ENCODE data around the gene NR2C2. TPM values are rescaled to one million over a fixed set of nuclear protein-coding genes. Genes with fewer than 3 reads are reported as not detected.

Gene NR2C2
- total RNA-seq, 1 donor from 2014 or later = 23.5 TPM

GRCh38 chr3:15017191-15017590 lies 69.8 kb downstream of the NR2C2 start:
- no peak overlapping the region for H3K27ac ChIP-seq
- H3K4me3 ChIP-seq = no peak overlapping the region
- DNase-seq (ENCODE audit: low spot score in 2 of 2) = no peak
- H3K4me1 ChIP-seq = no peaks in the 10 kb centered on the region
- H3K27me3 ChIP-seq = no peaks in the 10 kb centered on the region
- TF ChIP-seq CTCF (IDR thresholded peaks at IDR 0.05) = no peak
- H3K9me3 ChIP-seq = no peaks in the 10 kb centered on the region
- peaks cover 57 to 86% of the 10 kb centered on the region in 2 donors for H3K36me3 ChIP-seq
- intact Hi-C loops (cut with DNase I) = no loop called here

GRCh38 chr3:15023249-15023648 lies 75.9 kb downstream of the NR2C2 start:
- DNase-seq (ENCODE audit: low spot score in 2 of 2) = no peak
- H3K9me3 ChIP-seq = no peaks in the 10 kb centered on the region
- H3K27me3 ChIP-seq = no peaks in the 10 kb centered on the region
- H3K36me3 ChIP-seq = peaks cover 65 to 90% of the 10 kb centered on the region in 2 donors
- H3K27ac ChIP-seq = no peak overlapping the region
- intact Hi-C loops (cut with DNase I) = no loop called here
- H3K4me1 ChIP-seq = no peaks in the 10 kb centered on the region
- no peak overlapping the region for H3K4me3 ChIP-seq
- TF ChIP-seq CTCF (IDR thresholded peaks at IDR 0.05) = no peak

DNA sequence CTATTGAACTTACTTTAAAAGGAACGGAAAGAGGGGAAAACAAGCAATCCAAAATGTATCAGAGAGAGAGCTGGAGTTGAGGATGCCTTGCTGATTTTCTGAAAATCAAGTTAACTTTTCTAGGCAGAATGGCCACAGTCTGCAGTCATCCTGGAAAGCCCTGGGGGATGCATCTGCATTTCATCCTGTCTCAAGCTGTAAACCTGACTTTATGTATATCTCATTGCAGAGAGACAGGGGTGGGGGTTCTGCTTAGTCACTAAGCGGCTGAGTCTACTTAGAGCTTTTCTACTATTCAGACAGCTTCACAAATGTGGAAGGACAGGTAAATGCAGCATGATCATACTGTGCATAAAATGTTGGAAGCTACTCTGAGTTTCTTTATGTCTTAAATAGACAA lies 76.3 kb downstream of the NR2C2 start:
- H3K27ac ChIP-seq = no peak overlapping the region
- no peak for DNase-seq (ENCODE audit: low spot score in 2 of 2)
- no peaks in the 10 kb centered on the region for H3K4me1 ChIP-seq
- no peak for TF ChIP-seq CTCF (IDR thresholded peaks at IDR 0.05)
- H3K36me3 ChIP-seq = peaks cover 70 to 91% of the 10 kb centered on the region in 2 donors
- no peak overlapping the region for H3K4me3 ChIP-seq
- no peaks in the 10 kb centered on the region for H3K9me3 ChIP-seq
- H3K27me3 ChIP-seq = no peaks in the 10 kb centered on the region
- intact Hi-C loops (cut with DNase I) = no loop called here

GRCh38 chr3:15029625-15030024 lies 82.2 kb downstream of the NR2C2 start:
- Histone ChIP-seq H3K4me3 (no peak overlapping the region), H3K36me3 (peaks cover 86 to 91% of the 10 kb centered on the region in 2 donors), H3K27ac (no peak overlapping the region), H3K4me1 (no peaks in the 10 kb centered on the region), H3K9me3 (no peaks in the 10 kb centered on the region), H3K27me3 (no peaks in the 10 kb centered on the region)
- no peak for TF ChIP-seq CTCF (IDR thresholded peaks at IDR 0.05)
- intact Hi-C loops (cut with DNase I) = no loop called here
- DNase-seq (ENCODE audit: low spot score in 2 of 2) = no peak

GRCh38 chr3:15032650-15033049 lies 85.3 kb downstream of the NR2C2 start:
- intact Hi-C loops (cut with DNase I) = no loop called here
- peaks cover 90 to 94% of the 10 kb centered on the region in 2 donors for H3K36me3 ChIP-seq
- no peaks in the 10 kb centered on the region for H3K9me3 ChIP-seq

More at GRCh38 chr3:15032650-15033049, 85.3 kb downstream of the NR2C2 start:
- no peak for DNase-seq (ENCODE audit: low spot score in 2 of 2)
- Histone ChIP-seq H3K27ac (no peak overlapping the region), H3K4me1 (no peaks in the 10 kb centered on the region), H3K27me3 (no peaks in the 10 kb centered on the region), H3K4me3 (no peak overlapping the region)
- no peak for TF ChIP-seq CTCF (IDR thresholded peaks at IDR 0.05)

Measured in ascending aorta (tissue), 2 donors.